Activated CD8-positive, alpha-beta memory T cell treated with anti-CD3 and anti-CD28 coated beads, Interleukin-2, amount 50 U/mL, for 1 hour (primary cell): Measurements from ENCODE around the gene PCDHGA9.
"Not testable (repeated sequence)": the region's sequence is repeated elsewhere in the genome, so short reads cannot be mapped to it uniquely, and the experiment has no call there.

Experiments used
- DNase-seq: peaks from one replicate; pipeline ENCODE4 v3.0.0-alpha.2; 2020; ENCODE audit errors: extremely low read depth

Gene PCDHGA9

GRCh38 chr5:141384471-141385267, 17.9 kb upstream of the PCDHGA9 start:
- no peak for DNase-seq

- not testable (repeated sequence) for DNase-seq
Measured at GRCh38 chr5:141387557-141388311, 14.8 kb upstream of the PCDHGA9 start, which contains the start of gene PCDHGB4. Gene PCDHGB4, plus strand, starts transcription at chr5:141387698. Its CDS starts 187 bp downstream, at chr5:141387885.

GRCh38 chr5:141388661-141389060, 13.9 kb upstream of the PCDHGA9 start:
- DNase-seq, result no peak

- no peak for DNase-seq
Measured at GRCh38 chr5:141389153-141390042, 13.2 kb upstream of the PCDHGA9 start.

- no peak for DNase-seq
Measured at GRCh38 chr5:141392429-141393198, 10.0 kb upstream of the PCDHGA9 start, which contains the start of gene PCDHGA8. Gene PCDHGA8, plus strand, starts transcription at chr5:141392633. Its CDS starts 181 bp downstream, at chr5:141392814.

GRCh38 chr5:141393267-141393666, 9.3 kb upstream of the PCDHGA9 start:
- DNase-seq, result no peak

- not testable (repeated sequence) for DNase-seq
Measured at GRCh38 chr5:141394401-141395187, 8.0 kb upstream of the PCDHGA9 start.

GRCh38 chr5:141397756-141398551, 4.6 kb upstream of the PCDHGA9 start, which contains the start of gene PCDHGB5:
Gene PCDHGB5, plus strand, starts transcription at chr5:141397947. Its CDS starts 181 bp downstream, at chr5:141398128.
- DNase-seq, result not testable (repeated sequence)

- DNase-seq, result no peak
Measured at GRCh38 chr5:141398608-141399007, 4.0 kb upstream of the PCDHGA9 start.

- no peak for DNase-seq
Measured at GRCh38 chr5:141399555-141400258, 2.9 kb upstream of the PCDHGA9 start.

- DNase-seq, result no peak
Measured at GRCh38 chr5:141403387-141403786, 809 bp downstream of the PCDHGA9 start.

GRCh38 chr5:141407790-141408505, 5.4 kb downstream of the PCDHGA9 start, which contains the start of gene PCDHGB6:
Gene PCDHGB6, plus strand, starts transcription at chr5:141408021. Its CDS starts 182 bp downstream, at chr5:141408203.
- DNase-seq, result not testable (repeated sequence)

- DNase-seq, result no peak
Measured at GRCh38 chr5:141409598-141410306, 7.2 kb downstream of the PCDHGA9 start.

GRCh38 chr5:141411575-141411974, 9.0 kb downstream of the PCDHGA9 start:
- no peak for DNase-seq

GRCh38 chr5:141412854-141413539, 10.4 kb downstream of the PCDHGA9 start, which contains the start of gene PCDHGA10:
Gene PCDHGA10, plus strand, starts transcription at chr5:141412987. Its CDS starts 189 bp downstream, at chr5:141413176.
- DNase-seq, result no peak

- DNase-seq, result no peak
Measured at GRCh38 chr5:141413540-141414069, 11.0 kb downstream of the PCDHGA9 start.
